Stimulated activated CD4-positive, alpha-beta T cell treated with anti-CD3 and anti-CD28 coated beads, Interleukin-1b, Interleukin-23, amount 100 ng/mL, for 24 hours (primary cell): ENCODE measurements around the gene EPB41L5.

Experiments
- DNase-seq, 4 experiments: peaks; one replicate each; pipeline ENCODE4 v3.0.0-alpha.2; 2020; ENCODE audit warnings: low read depth in 4 of 4, low spot score in 1 of 4

EPB41L5 gene

GRCh38 chr2:120224256-120224655 is 211.4 kb downstream of the EPB41L5 start:
- DNase-seq: no peak

GRCh38 chr2:120224735-120225548 is 212.1 kb downstream of the EPB41L5 start:
- DNase-seq: no peak

- no peak for DNase-seq
Measured at GRCh38 chr2:120225549-120226065, 212.7 kb downstream of the EPB41L5 start.

DNA sequence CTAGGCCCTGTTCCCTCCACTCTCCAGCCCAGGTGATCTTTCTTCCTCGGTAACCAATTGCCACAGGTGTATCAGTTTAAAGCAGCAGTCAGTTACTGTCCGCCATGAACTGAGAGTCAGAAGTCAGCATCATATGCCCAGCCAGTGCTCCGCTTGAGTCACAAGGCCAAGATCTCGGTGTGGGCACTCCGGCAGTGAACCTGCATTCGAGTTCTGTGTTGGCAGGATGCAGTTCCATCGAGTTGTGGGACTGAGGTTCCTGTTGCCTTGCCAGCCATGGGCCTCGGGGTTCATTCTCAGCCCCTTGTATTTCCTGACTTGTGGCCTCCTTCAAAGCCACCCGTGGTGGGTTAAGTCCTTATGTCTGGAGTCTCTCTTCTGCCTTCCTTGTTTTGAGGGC is 213.4 kb downstream of the EPB41L5 start:
- DNase-seq: no peak

DNA sequence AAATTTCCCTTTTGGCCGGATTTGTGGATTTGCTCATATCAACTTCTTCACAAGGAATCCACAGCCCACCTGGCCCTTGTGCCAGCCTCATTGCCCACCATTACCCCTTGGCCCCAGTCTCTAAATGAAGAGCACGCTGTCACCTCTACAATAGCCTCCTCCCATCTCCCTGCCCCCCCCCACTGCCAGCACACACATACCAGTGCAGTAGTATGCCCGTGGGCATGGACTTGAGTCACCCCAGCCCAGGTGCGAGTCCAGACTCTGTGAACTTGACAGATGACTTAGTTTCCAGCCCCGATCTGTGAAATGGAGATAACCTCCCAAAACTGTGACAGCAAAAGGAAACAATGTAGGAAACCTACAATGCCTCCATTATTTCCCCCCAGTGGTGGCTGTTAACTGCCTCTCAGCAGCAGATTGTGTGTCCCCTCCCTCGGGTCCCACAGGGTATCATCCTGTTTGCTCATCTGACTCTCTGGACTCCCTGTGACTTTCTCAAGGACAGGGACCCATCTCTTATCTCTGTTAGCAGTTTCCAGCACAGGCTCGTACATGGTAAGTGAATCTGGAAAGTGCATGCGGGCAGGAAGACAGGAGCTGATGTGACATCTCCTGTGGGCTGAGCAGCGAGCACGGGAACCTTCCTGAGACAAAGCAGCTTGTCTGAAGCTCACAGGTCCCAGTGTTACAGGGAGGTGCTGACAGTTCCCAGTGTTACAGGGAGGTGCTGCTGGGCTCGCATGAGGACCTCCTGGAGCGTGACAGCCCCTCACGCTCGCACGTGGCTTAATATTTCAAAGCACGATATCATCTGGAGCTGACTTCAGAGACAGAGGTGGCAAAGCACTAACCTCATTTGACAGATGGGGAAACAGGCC is 214.5 kb downstream of the EPB41L5 start:
- DNase-seq: no peak

DNA sequence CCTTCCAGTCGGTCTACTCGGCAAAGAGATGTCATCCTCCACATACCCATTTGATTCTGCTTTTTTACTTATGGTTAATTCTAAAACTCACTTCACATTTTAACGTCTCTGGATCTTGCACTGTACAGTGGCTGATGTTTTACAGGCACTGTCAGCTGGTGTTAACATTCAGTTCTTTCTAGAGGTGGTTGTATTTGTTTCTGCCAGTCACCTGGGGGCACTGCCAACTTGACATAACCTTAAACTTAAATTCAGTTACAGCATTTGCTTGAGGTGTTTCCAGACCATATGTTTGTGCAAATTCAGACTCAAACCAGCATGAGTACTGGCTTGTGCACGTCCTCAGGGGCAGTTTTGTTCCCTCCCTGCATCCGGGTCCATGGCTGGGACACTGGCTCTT is 215.6 kb downstream of the EPB41L5 start:
- no peak for DNase-seq
